ENCODE measurements around the gene MICALL1. TPM values are rescaled to one million over a fixed set of nuclear protein-coding genes. Genes with fewer than 3 reads are reported as not detected.

MICALL1 gene
- total and polyA plus RNA-seq, 7 experiments from 2014 or later, result 2.2 to 40.0 (median 24.4) TPM

DNA sequence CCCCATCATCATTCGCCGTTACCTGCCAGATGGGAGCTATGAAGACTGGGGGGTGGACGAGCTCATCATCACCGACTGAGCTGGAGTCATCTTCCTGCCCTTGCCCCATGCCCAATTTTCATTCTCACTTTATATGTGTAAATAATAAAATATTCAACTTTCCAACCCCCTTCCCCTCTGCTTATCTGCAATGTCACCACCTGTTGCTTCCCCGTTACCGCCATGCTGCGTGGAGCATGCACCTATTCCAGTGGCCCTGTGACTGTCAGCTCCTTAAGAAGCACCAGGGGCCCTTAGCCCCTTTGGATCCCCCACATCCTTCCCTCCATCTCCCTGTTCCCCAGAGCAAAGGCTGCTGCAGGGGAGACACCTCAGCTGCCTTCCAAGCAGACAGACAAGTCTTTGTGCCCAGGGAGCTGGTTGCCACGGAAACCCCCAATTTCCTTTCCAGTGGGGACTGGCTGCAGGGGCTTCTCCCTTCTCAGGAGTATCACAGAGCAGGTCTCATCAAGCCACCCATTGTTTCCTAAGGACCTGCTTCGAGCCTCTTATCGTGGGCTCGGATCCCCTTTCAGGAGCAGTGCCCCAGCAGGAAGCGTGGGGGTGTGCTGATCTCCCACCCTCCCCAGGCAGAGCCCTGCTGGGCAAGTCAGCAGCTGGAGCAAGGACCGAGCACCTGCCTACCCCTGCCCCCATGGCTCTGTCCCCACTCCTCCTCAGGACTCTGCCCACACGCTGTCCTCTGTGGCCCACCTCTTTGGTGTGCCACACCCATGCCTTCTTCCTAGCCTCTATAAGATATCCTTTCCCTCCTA is 61.7 kb downstream of the MICALL1 start:
- ATAC-seq, result no peak

DNA sequence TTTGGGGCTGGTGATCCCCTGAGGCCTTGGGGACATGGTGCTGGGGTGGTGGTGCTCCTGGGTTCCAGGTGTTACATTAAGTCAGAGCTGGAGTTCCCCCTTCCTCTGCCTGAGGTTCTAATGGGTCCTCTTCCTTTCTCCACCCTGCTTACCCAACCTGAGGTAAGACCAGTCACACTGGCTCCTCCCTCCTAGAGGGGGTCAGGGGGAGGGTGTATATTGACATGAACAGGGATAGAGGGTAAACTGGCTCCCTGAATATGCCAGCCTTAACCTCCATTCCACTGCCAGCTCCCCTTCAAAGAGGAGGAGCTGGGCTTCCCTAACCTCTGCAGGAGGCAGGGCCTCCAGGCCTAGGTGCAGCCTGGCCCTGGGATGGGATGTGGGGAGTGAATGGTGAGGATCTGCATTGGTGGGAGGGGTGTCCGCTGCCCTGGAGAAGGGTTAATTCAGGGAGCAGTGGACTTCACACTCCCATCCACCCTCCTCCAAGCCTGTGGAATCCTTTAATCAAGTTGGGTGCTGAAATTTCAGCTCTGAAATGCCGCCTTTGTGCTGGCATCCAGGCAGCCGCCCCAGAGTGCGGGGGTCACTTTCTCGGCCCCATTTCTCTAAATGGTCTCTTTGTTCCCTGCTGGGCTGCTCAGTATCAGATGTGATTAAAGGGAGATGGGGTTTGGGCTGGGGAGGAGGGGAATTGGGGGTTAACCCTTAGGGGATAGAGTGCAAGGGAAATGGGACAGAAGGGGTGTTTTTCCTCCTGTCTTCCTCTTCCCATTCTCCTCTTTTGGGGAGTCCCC is 62.6 kb downstream of the MICALL1 start:
- intact Hi-C loops (cut with micrococcal nuclease), result loop anchor here in 1 of 2 donors (5.0 kb wide), 1 partner anchor 346 kb away; no protein-coding TSS in a partner anchor
- H3K27me3 Mint-ChIP-seq, result no peaks in the 10 kb centered on the region
- Histone ChIP-seq H3K9me3 (ENCODE audit: control insufficient read depth in 2 of 3, low read length in 3 of 3) (no peaks in the 10 kb centered on the region), H3K36me3 (ENCODE audit: control insufficient read depth in 2 of 3, insufficient read depth in 3 of 3, low read length in 3 of 3) (peaks cover 3 to 58% (median 11%) of the 10 kb centered on the region in 3 experiments), H3K27ac (ENCODE audit: low read depth, low read length) (no peak overlapping the region), H3K4me1 (ENCODE audit: control insufficient read depth in 2 of 2, insufficient read depth in 2 of 2, low read length in 2 of 2) (no peaks in the 10 kb centered on the region), H3K4me3 (ENCODE audit: low read length) (no peak overlapping the region), H3K27me3 (ENCODE audit: control insufficient read depth in 2 of 2, insufficient read depth in 2 of 2, low read length in 2 of 2) (no peaks in the 10 kb centered on the region)
- peaks cover 0 to 14% (median 4%) of the 10 kb centered on the region in 7 donors for H3K4me1 Mint-ChIP-seq
- peaks cover 0 to 1% (median 0%) of the 10 kb centered on the region in 11 donors for H3K9me3 Mint-ChIP-seq
- peaks cover 8 to 44% (median 17%) of the 10 kb centered on the region in 5 donors for H3K36me3 Mint-ChIP-seq
- H3K27ac Mint-ChIP-seq, result no peak overlapping the region
- ChIA-PET POLR2A (interaction anchor here (0.7 kb wide), 1 partner anchor 147 kb away, joined by 3 read pairs; no protein-coding TSS in a partner anchor), CTCF (no interaction called here)
- H3K4me3 Mint-ChIP-seq, result no peak overlapping the region
- no peak for ATAC-seq
- no peak for DNase-seq

More for the DNA sequence above, 61.7 kb downstream of the MICALL1 start:
- H3K4me1 ChIP-seq (ENCODE audit: control insufficient read depth in 2 of 2, insufficient read depth in 2 of 2, low read length in 2 of 2), result no peaks in the 10 kb centered on the region
- Mint-ChIP-seq H3K27me3 (no peaks in the 10 kb centered on the region), H3K27ac (no peak overlapping the region), H3K4me3 (no peak overlapping the region), H3K4me1 (peaks cover 0 to 14% (median 4%) of the 10 kb centered on the region in 7 donors), H3K36me3 (peaks cover 8 to 44% (median 17%) of the 10 kb centered on the region in 5 donors), H3K9me3 (peaks cover 0 to 1% (median 0%) of the 10 kb centered on the region in 11 donors)
- H3K36me3 ChIP-seq (ENCODE audit: control insufficient read depth in 2 of 3, insufficient read depth in 3 of 3, low read length in 3 of 3), result peaks cover 3 to 60% (median 15%) of the 10 kb centered on the region in 3 experiments
- H3K4me3 ChIP-seq (ENCODE audit: low read length), result no peak overlapping the region
- intact Hi-C loops (cut with micrococcal nuclease), result loop anchor here in 1 of 2 donors (5.0 kb wide), 1 partner anchor 346 kb away; no protein-coding TSS in a partner anchor
- no peaks in the 10 kb centered on the region for H3K27me3 ChIP-seq (ENCODE audit: control insufficient read depth in 2 of 2, insufficient read depth in 2 of 2, low read length in 2 of 2)
- no peaks in the 10 kb centered on the region for H3K9me3 ChIP-seq (ENCODE audit: control insufficient read depth in 2 of 3, low read length in 3 of 3)
- H3K27ac ChIP-seq (ENCODE audit: low read depth, low read length), result no peak overlapping the region
- CTCF ChIA-PET, result interaction anchor here (1.4 kb wide), 1 partner anchor 150 kb away, joined by 4 read pairs; no protein-coding TSS in a partner anchor
- POLR2A ChIA-PET, result interaction anchor here (0.7 kb wide), 1 partner anchor 148 kb away, joined by 3 read pairs; no protein-coding TSS in a partner anchor
- no peak for DNase-seq

GRCh38 chr22:37970864-37971263 is 64.8 kb downstream of the MICALL1 start:
- no peak for DNase-seq
- H3K4me1 Mint-ChIP-seq, result peaks cover 0 to 9% (median 0%) of the 10 kb centered on the region in 7 donors
- no peak overlapping the region for H3K4me3 ChIP-seq (ENCODE audit: low read length)
- ATAC-seq, result no peak
- no peaks in the 10 kb centered on the region for H3K27me3 ChIP-seq (ENCODE audit: control insufficient read depth in 2 of 2, insufficient read depth in 2 of 2, low read length in 2 of 2)
- H3K27ac ChIP-seq (ENCODE audit: low read depth, low read length), result no peak overlapping the region
- H3K36me3 ChIP-seq (ENCODE audit: control insufficient read depth in 2 of 3, insufficient read depth in 3 of 3, low read length in 3 of 3), result peaks cover 3 to 61% (median 9%) of the 10 kb centered on the region in 3 experiments
- H3K27me3 Mint-ChIP-seq, result no peaks in the 10 kb centered on the region
- H3K36me3 Mint-ChIP-seq, result peaks cover 6 to 48% (median 22%) of the 10 kb centered on the region in 5 donors
- POLR2A ChIA-PET, result interaction anchor here (0.6 kb wide), 1 partner anchor 688 kb away, joined by 3 read pairs; no protein-coding TSS in a partner anchor
- no peaks in the 10 kb centered on the region for H3K9me3 ChIP-seq (ENCODE audit: control insufficient read depth in 2 of 3, low read length in 3 of 3)
- no peak overlapping the region for H3K4me3 Mint-ChIP-seq
- CTCF ChIA-PET, result interaction anchor here (0.8 kb wide), 1 partner anchor 155 kb away, joined by 3 read pairs; no protein-coding TSS in a partner anchor
- H3K9me3 Mint-ChIP-seq, result peaks cover 0 to 1% (median 0%) of the 10 kb centered on the region in 11 donors
- intact Hi-C loops (cut with micrococcal nuclease), result no loop called here
- no peak overlapping the region for H3K27ac Mint-ChIP-seq
- no peaks in the 10 kb centered on the region for H3K4me1 ChIP-seq (ENCODE audit: control insufficient read depth in 2 of 2, insufficient read depth in 2 of 2, low read length in 2 of 2)

GRCh38 chr22:37971475-37972434 is 65.7 kb downstream of the MICALL1 start:
- intact Hi-C loops (cut with micrococcal nuclease), result no loop called here
- Histone ChIP-seq H3K27ac (ENCODE audit: low read depth, low read length) (no peak overlapping the region), H3K27me3 (ENCODE audit: control insufficient read depth in 2 of 2, insufficient read depth in 2 of 2, low read length in 2 of 2) (no peaks in the 10 kb centered on the region), H3K4me3 (ENCODE audit: low read length) (no peak overlapping the region), H3K9me3 (ENCODE audit: control insufficient read depth in 2 of 3, low read length in 3 of 3) (no peaks in the 10 kb centered on the region), H3K4me1 (ENCODE audit: control insufficient read depth in 2 of 2, insufficient read depth in 2 of 2, low read length in 2 of 2) (no peaks in the 10 kb centered on the region), H3K36me3 (ENCODE audit: control insufficient read depth in 2 of 3, insufficient read depth in 3 of 3, low read length in 3 of 3) (peaks cover 3 to 58% (median 3%) of the 10 kb centered on the region in 3 experiments)
- DNase-seq (no peak), ATAC-seq (no peak)
- Mint-ChIP-seq H3K4me3 (no peak overlapping the region), H3K36me3 (peaks cover 6 to 48% (median 19%) of the 10 kb centered on the region in 5 donors), H3K9me3 (peaks cover 0 to 1% (median 0%) of the 10 kb centered on the region in 11 donors), H3K4me1 (peaks cover 0 to 8% (median 0%) of the 10 kb centered on the region in 7 donors), H3K27ac (peak overlapping the region in 1 of 9 donors; percentile 77), H3K27me3 (no peaks in the 10 kb centered on the region)
- CTCF ChIA-PET, result no interaction called here
- POLR2A ChIA-PET, result interaction anchor here (0.6 kb wide), 2 partner anchors 108 to 688 kb away, joined by 3 read pairs; no protein-coding TSS in a partner anchor

- Histone ChIP-seq H3K27me3 (ENCODE audit: control insufficient read depth in 2 of 2, insufficient read depth in 2 of 2, low read length in 2 of 2) (no peaks in the 10 kb centered on the region), H3K4me1 (ENCODE audit: control insufficient read depth in 2 of 2, insufficient read depth in 2 of 2, low read length in 2 of 2) (no peaks in the 10 kb centered on the region), H3K36me3 (ENCODE audit: control insufficient read depth in 2 of 3, insufficient read depth in 3 of 3, low read length in 3 of 3) (peaks cover 0 to 50% (median 3%) of the 10 kb centered on the region in 3 experiments), H3K27ac (ENCODE audit: low read depth, low read length) (no peak overlapping the region), H3K9me3 (ENCODE audit: control insufficient read depth in 2 of 3, low read length in 3 of 3) (no peaks in the 10 kb centered on the region), H3K4me3 (ENCODE audit: low read length) (no peak overlapping the region)
- DNase-seq (no peak), ATAC-seq (no peak)
- Mint-ChIP-seq H3K27me3 (no peaks in the 10 kb centered on the region), H3K36me3 (peaks cover 6 to 41% (median 13%) of the 10 kb centered on the region in 5 donors), H3K27ac (peak overlapping the region in 1 of 9 donors; percentile 77), H3K9me3 (peaks cover 0 to 1% (median 0%) of the 10 kb centered on the region in 11 donors), H3K4me1 (peaks cover 0 to 8% (median 0%) of the 10 kb centered on the region in 7 donors), H3K4me3 (no peak overlapping the region)
- intact Hi-C loops (cut with micrococcal nuclease), result no loop called here
- POLR2A ChIA-PET, result interaction anchor here (0.6 kb wide), 1 partner anchor 108 kb away, joined by 3 read pairs; no protein-coding TSS in a partner anchor
- CTCF ChIA-PET, result interaction anchor here (0.5 kb wide), 1 partner anchor 109 kb away, joined by 6 read pairs; no protein-coding TSS in a partner anchor
These were observed 66.4 kb downstream of the MICALL1 start for GRCh38 chr22:37972527-37972926.

Data from naive thymus-derived CD4-positive, alpha-beta T cell (primary cell).